Vagina (tissue), 2 donors: ENCODE data around the gene TASP1.

ENCODE experiments used
- POLR2A ChIP-seq, 2 donors: fragments of 450-650 bp; IDR thresholded peaks; one replicate each; pipeline ENCODE4 v1.6.1; 2017; ENCODE audit warnings: antibody characterized with exemption in 2 of 2, mild to moderate bottlenecking in 2 of 2, moderate library complexity in 2 of 2
- TF ChIP-seq, protein P1 (sequence below), 3 experiments: fragments of 450-650 bp in 2 of 3; fragments of 200-600 bp in 1 of 3; sonication (generic) in 1 of 3; IDR thresholded peaks; one replicate each; pipeline ENCODE4 v1.5.1; 2017 to 2019; ENCODE audit warnings: antibody characterized with exemption in 3 of 3, mild to moderate bottlenecking in 2 of 3, moderate library complexity in 2 of 3

DNA sequence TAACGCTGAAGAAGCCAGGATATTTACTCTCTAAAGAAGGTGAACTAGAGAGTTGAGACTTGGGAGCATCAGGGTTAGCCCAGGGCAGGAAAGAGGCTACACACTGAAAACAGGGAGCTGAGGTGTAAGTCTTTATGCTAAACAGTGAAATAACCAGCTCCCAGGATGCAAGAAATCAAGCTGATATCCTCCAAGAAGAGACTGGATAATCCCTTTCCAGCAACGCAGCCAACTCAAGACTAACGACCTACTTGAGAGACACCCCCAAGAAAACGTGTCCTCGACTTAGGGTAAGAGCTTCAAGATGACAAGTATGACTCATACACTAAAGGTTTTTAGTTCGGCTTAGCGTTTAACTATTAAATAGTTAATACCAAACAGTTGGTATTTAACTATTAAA lies 202.2 kb downstream of the TASP1 start:
- TF ChIP-seq, protein P1, sequence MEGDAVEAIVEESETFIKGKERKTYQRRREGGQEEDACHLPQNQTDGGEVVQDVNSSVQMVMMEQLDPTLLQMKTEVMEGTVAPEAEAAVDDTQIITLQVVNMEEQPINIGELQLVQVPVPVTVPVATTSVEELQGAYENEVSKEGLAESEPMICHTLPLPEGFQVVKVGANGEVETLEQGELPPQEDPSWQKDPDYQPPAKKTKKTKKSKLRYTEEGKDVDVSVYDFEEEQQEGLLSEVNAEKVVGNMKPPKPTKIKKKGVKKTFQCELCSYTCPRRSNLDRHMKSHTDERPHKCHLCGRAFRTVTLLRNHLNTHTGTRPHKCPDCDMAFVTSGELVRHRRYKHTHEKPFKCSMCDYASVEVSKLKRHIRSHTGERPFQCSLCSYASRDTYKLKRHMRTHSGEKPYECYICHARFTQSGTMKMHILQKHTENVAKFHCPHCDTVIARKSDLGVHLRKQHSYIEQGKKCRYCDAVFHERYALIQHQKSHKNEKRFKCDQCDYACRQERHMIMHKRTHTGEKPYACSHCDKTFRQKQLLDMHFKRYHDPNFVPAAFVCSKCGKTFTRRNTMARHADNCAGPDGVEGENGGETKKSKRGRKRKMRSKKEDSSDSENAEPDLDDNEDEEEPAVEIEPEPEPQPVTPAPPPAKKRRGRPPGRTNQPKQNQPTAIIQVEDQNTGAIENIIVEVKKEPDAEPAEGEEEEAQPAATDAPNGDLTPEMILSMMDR (IDR thresholded peaks at IDR 0.05), result no peak
- TF ChIP-seq POLR2A (IDR thresholded peaks at IDR 0.05), result no peak
